Measurements from ENCODE around the gene DPF3. TPM values are rescaled to one million over a fixed set of nuclear protein-coding genes. Genes with fewer than 3 reads are reported as not detected.

Gene DPF3
- total RNA-seq, 3 donors from 2014 or later = 9.3 to 21.9 (median 10.9) TPM

DNA sequence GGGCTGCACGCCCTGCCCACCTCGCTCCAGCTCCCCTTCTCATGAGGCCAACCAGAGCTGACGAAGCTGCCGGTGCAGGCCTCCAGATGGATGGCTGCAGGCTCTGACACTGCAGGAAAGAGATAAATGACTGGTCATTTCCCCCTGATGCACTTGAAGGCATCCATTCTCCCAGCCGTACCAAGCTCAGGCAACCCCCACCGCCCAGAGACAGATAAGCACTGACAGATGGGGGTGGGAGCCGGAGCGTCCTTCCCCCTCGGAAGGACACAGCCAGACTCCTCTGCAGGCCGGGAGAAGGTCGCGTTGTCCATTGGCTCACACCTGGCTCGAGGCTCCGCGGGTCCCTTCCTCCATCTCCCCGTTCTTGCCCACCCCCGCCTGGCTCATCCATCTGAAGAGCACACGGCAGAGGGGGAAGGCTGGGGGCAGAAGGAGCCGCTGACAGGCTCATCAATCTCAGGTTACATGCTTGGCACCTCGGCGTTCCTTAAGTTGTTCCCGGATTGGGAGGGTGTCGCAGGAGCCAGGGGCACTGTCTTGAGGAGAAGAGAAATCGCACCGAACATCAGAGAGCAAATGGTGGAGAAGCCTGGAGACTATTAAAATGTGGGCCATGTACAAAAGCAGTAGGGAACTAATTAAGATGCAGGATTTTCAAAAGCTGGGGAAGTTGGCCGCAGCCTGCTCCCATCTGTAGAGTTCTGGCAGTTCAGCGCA, 151.6 kb downstream of the DPF3 start:
- H3K36me3 ChIP-seq (ENCODE audit: low read depth) = no peaks in the 10 kb centered on the region
- ATAC-seq = no peak
- no peaks in the 10 kb centered on the region for H3K9me3 ChIP-seq
- no peaks in the 10 kb centered on the region for H3K4me1 ChIP-seq (ENCODE audit: low read depth)
- TF ChIP-seq, protein P1, sequence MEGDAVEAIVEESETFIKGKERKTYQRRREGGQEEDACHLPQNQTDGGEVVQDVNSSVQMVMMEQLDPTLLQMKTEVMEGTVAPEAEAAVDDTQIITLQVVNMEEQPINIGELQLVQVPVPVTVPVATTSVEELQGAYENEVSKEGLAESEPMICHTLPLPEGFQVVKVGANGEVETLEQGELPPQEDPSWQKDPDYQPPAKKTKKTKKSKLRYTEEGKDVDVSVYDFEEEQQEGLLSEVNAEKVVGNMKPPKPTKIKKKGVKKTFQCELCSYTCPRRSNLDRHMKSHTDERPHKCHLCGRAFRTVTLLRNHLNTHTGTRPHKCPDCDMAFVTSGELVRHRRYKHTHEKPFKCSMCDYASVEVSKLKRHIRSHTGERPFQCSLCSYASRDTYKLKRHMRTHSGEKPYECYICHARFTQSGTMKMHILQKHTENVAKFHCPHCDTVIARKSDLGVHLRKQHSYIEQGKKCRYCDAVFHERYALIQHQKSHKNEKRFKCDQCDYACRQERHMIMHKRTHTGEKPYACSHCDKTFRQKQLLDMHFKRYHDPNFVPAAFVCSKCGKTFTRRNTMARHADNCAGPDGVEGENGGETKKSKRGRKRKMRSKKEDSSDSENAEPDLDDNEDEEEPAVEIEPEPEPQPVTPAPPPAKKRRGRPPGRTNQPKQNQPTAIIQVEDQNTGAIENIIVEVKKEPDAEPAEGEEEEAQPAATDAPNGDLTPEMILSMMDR (IDR thresholded peaks at IDR 0.05) = no peak
- H3K4me3 ChIP-seq = no peak overlapping the region
- DNase-seq = no peak
- intact Hi-C loops (cut with DNase I, micrococcal nuclease) = no loop called here

DNA sequence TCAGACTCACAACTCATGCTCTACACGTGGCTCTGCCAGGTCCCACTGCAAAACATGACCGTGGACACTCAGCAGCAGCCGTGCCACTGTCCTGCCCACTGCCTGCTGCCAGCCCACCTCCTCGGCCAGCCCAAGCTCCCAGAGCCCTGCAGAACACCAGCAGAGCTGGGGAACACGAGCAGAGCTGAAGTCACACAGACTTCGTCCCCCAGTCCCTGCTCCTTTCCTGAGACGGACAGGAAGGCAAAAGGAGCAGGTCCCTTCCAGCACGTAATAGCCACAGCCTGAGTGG, 152.1 kb downstream of the DPF3 start:
- DNase-seq = no peak
- Histone ChIP-seq H3K4me3 (no peak overlapping the region), H3K9me3 (no peaks in the 10 kb centered on the region), H3K36me3 (ENCODE audit: low read depth) (no peaks in the 10 kb centered on the region), H3K4me1 (ENCODE audit: low read depth) (no peaks in the 10 kb centered on the region)
- intact Hi-C loops (cut with DNase I, micrococcal nuclease) = no loop called here
- TF ChIP-seq, protein P1 (IDR thresholded peaks at IDR 0.05) = no peak
- no peak for ATAC-seq

DNA sequence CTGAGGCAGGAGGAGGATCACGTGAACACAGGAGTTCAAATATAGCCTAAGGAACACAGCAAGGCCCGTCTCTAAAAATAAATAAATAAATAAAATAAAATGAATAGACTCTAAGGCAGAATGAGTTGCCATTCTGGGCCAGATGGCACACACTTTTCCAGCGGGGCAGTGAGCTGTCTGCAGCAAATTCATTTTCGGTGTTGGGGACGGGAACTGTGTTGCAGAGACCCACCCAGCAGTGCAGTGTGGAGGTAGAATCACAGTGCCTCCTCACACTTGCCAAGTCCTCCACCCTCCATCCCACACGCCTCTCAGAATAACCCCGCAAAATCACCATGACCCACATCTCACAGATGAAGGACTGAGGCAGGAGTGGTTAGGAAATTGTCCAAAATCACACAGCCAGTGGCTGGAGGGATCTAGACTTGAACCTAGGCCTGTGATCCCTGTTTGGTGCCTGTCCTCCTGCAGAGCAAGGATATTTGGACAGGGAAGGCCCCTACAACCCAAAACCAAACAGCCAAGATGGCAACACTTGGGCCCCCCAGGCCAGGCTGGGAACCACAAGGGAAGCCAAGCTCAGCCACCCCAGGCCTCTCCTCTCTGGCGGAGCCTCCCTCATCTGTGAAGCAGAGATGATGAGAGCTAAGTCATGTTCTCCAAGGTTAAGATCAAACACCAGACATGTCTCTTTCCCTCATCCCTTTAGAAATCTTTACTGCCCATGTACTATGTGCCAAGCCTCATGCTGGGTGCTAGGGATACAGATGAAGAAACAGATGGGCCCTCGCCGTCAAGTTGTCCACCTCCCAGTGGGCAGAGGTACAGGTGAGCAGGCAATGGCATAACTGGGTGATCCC, 152.7 kb downstream of the DPF3 start:
- Histone ChIP-seq H3K36me3 (ENCODE audit: low read depth) (no peaks in the 10 kb centered on the region), H3K4me3 (no peak overlapping the region), H3K9me3 (no peaks in the 10 kb centered on the region), H3K4me1 (ENCODE audit: low read depth) (no peaks in the 10 kb centered on the region)
- TF ChIP-seq, protein P1 (IDR thresholded peaks at IDR 0.05) = no peak
- no peak for DNase-seq
- intact Hi-C loops (cut with DNase I, micrococcal nuclease) = no loop called here
- no peak for ATAC-seq

DNA sequence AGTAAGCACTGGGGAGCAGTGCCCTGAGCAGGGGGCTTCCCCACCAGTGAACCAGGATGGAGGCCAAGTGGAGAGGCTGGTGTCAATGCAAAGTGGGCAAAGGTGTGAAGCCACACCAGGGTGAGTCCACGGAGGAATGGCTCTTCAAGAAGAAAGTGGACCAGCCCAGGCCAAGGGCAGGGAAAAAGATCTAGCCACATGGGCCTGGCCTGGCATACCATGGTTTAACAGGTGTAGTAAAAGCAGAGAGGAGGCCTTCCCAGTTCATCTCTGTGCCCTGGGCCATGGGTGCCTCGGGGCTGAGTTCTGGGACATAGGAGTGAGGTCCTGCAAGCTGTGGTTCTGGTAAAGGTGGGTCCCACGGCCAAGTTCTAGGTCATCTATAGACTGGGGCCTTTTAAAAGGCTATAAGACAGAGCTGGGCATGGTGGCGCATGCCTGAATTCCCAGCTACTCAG, 153.4 kb downstream of the DPF3 start:
- no peak for ATAC-seq

DNA sequence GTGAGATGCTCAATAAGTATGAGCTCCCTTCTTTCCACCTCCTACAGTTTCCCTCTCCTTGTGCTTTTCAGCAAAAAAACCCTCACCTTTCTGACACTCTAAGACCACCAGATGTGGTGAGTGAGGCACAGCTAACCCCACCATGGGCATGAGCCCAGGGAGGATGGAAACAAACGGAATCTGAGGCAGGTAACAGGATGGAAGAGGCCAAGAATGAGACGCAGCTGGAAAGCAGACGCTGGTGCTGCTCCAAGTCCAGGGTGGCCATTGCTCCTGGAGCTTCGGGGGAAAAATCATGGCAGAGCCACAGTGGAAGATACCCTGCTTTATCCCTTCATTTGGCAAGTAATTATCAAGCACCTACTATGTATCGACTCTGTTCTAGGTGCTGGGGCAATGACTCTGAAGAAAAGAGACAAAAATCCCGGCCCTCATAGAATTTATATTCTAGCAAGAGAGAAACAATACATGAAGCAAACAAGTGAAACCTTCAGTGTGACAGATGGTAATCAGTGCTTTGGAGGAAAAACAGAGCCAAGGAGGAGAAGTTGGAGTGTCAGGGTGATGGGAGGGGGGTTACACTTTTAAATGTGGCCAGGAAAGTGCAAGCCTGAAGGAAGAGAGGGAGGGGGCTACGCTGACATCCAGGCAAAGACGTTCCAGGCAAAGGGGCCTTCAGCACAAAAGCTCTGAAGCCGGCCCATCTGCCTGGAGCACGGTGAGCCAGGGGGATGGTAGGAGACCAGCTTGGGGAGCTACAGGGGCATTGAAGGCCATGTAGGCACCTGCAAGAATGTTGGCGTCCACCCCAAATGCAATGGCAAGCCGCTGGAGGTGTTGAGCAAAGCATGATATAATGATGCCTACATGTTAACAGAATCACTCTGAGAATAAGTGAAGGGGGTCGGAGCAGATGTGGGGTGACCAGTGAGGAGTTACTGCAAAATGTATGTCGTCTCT, 154.2 kb downstream of the DPF3 start:
- intact Hi-C loops (cut with DNase I, micrococcal nuclease) = no loop called here
- TF ChIP-seq, protein P1 (IDR thresholded peaks at IDR 0.05) = no peak
- no peak for ATAC-seq
- Histone ChIP-seq H3K4me1 (ENCODE audit: low read depth) (no peaks in the 10 kb centered on the region), H3K36me3 (ENCODE audit: low read depth) (no peaks in the 10 kb centered on the region), H3K9me3 (no peaks in the 10 kb centered on the region), H3K4me3 (no peak overlapping the region)
- no peak for DNase-seq

More for the DNA sequence above, 153.4 kb downstream of the DPF3 start:
- H3K4me3 ChIP-seq = no peak overlapping the region
- no peaks in the 10 kb centered on the region for H3K9me3 ChIP-seq
- TF ChIP-seq, protein P1 (IDR thresholded peaks at IDR 0.05) = no peak
- no peak for DNase-seq
- no peaks in the 10 kb centered on the region for H3K36me3 ChIP-seq (ENCODE audit: low read depth)
- no peaks in the 10 kb centered on the region for H3K4me1 ChIP-seq (ENCODE audit: low read depth)
- intact Hi-C loops (cut with DNase I, micrococcal nuclease) = no loop called here
